Adrenal gland (tissue), 5 donors: ENCODE data around the gene LAYN.

ENCODE experiments used
- POLR2A ChIP-seq, 2 donors: fragments of 450-650 bp; IDR thresholded peaks; one replicate each; pipeline ENCODE4 v1.6.1; 2017; ENCODE audit warnings: antibody characterized with exemption in 2 of 2, mild to moderate bottlenecking in 2 of 2, moderate library complexity in 1 of 2
- TF ChIP-seq, protein P1 (sequence below), 6 experiments: fragments of 450-650 bp in 4 of 6; fragments of 200-600 bp in 2 of 6; sonication (generic) in 1 of 6; IDR thresholded peaks; 1 replicate in 5 of 6; 2 replicates in 1 of 6; pipeline versions ENCODE4 v1.5.1 to v1.8.0; 2016 to 2021; ENCODE audit warnings: antibody characterized with exemption in 6 of 6, mild to moderate bottlenecking in 2 of 6, moderate library complexity in 1 of 6
- donor health status: DM: no; HTN: no; CAD: no.

DNA sequence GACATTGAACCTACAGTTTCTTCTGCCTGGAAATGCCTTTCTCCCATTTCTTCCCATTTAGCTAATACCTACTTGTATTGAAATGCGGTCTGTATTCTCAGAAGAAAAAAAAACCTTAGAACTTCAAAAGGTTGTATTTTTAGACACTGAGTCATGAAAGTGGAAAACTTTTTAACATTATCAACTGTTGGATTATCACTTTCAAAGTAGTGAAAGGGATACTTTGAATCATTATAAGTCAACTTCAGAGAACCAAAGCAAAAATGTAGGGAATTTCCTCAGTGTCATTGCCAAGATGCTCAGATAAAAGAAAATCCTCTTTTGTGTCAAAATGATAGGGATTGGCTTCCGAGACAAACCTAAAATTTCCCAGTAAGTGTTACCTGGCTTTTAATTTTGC lies 19.4 kb upstream of the LAYN start:
- no peak for TF ChIP-seq POLR2A (IDR thresholded peaks at IDR 0.05)
- TF ChIP-seq, protein P1, sequence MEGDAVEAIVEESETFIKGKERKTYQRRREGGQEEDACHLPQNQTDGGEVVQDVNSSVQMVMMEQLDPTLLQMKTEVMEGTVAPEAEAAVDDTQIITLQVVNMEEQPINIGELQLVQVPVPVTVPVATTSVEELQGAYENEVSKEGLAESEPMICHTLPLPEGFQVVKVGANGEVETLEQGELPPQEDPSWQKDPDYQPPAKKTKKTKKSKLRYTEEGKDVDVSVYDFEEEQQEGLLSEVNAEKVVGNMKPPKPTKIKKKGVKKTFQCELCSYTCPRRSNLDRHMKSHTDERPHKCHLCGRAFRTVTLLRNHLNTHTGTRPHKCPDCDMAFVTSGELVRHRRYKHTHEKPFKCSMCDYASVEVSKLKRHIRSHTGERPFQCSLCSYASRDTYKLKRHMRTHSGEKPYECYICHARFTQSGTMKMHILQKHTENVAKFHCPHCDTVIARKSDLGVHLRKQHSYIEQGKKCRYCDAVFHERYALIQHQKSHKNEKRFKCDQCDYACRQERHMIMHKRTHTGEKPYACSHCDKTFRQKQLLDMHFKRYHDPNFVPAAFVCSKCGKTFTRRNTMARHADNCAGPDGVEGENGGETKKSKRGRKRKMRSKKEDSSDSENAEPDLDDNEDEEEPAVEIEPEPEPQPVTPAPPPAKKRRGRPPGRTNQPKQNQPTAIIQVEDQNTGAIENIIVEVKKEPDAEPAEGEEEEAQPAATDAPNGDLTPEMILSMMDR (IDR thresholded peaks at IDR 0.05) = no peak
